Colonic mucosa (tissue), 4 donors: ENCODE results near the gene COPE. TPM values are rescaled to one million over a fixed set of nuclear protein-coding genes. Genes with fewer than 3 reads are reported as not detected.

Experiments used
- DNase-seq: peaks from one replicate; pipeline ENCODE4 v3.0.0-alpha.2; 2020
- H3K27ac ChIP-seq: fragments of 200-600 bp; one replicate; pipeline ENCODE4 v1.8.0; 2021
- H3K27me3 ChIP-seq: fragments of 200-600 bp; one replicate; pipeline ENCODE4 v1.8.0; 2021
- H3K36me3 ChIP-seq: fragments of 200-600 bp; one replicate; pipeline ENCODE4 v1.8.0; 2021
- H3K4me1 ChIP-seq: fragments of 200-600 bp; one replicate; pipeline ENCODE4 v1.8.0; 2021; ENCODE audit warnings: mild to moderate bottlenecking
- H3K4me3 ChIP-seq: fragments of 200-600 bp; one replicate; pipeline ENCODE4 v1.8.0; 2021
- H3K9ac ChIP-seq, 2 donors: one replicate each; pipeline ENCODE4 v1.7.0; 2013; ENCODE audit warnings: control low read depth in 2 of 2, low read depth in 2 of 2, low read length in 2 of 2
- H3K9me3 ChIP-seq: fragments of 200-600 bp; one replicate; pipeline ENCODE4 v1.8.0; 2021
- CTCF ChIP-seq: fragments of 200-600 bp; IDR thresholded peaks from one replicate; pipeline ENCODE4 v1.8.0; 2022; ENCODE audit warnings: antibody characterized with exemption, mild to moderate bottlenecking
- intact Hi-C: fragments of 100-400 bp; cut with DNase I; formaldehyde crosslinking; loops from one replicate; pipeline ENCODE4 v1.14.1; 2022
- total RNA-seq, 2 donors: library from RNA; stranded (reverse); fragmentation: NEBNext Ultra II Directional in 1 of 2; extraction: Animal tissue kit (Norgen Biotek cat#: 25700) in 1 of 2; gene quantifications; one replicate each; pipeline ENCODE4 v1.2.1, GENCODE V29; 2021
- donor health status: healthy.
- donor health status: DM: no; HTN: no; CAD: no.
- donor health status: DM: no; HTN: no; CAD: no.

The COPE gene
- total RNA-seq, 2 donors from 2014 or later = 218 to 295 TPM

GRCh38 chr19:18928018-18928805 lies 9.0 kb upstream of the COPE start:
- intact Hi-C loops = no loop called here
- Histone ChIP-seq H3K9ac (no peak overlapping the region), H3K27ac (no peak overlapping the region), H3K9me3 (no peaks in the 10 kb centered on the region), H3K4me1 (no peaks in the 10 kb centered on the region), H3K36me3 (no peaks in the 10 kb centered on the region), H3K4me3 (no peak overlapping the region), H3K27me3 (no peaks in the 10 kb centered on the region)
- DNase-seq = no peak
- TF ChIP-seq CTCF = no peak

GRCh38 chr19:18924684-18925213 lies 5.6 kb upstream of the COPE start:
- Histone ChIP-seq H3K27ac (no peak overlapping the region), H3K4me1 (peaks cover 5% of the 10 kb centered on the region), H3K9me3 (no peaks in the 10 kb centered on the region), H3K9ac (no peak overlapping the region), H3K4me3 (no peak overlapping the region), H3K27me3 (no peaks in the 10 kb centered on the region), H3K36me3 (no peaks in the 10 kb centered on the region)
- DNase-seq = no peak
- no peak for TF ChIP-seq CTCF
- intact Hi-C loops = no loop called here

- no peaks in the 10 kb centered on the region for H3K27me3 ChIP-seq
- no peak for DNase-seq
- H3K36me3 ChIP-seq = no peaks in the 10 kb centered on the region
- H3K9me3 ChIP-seq = no peaks in the 10 kb centered on the region
- H3K4me3 ChIP-seq = no peak overlapping the region
- intact Hi-C loops = no loop called here
- peaks cover 14% of the 10 kb centered on the region for H3K4me1 ChIP-seq
- H3K27ac ChIP-seq = no peak overlapping the region
- H3K9ac ChIP-seq = no peak overlapping the region
- no peak for TF ChIP-seq CTCF
Measured at GRCh38 chr19:18922228-18922985, 3.2 kb upstream of the COPE start.

GRCh38 chr19:18921593-18921992 lies 2.4 kb upstream of the COPE start:
- H3K36me3 ChIP-seq = no peaks in the 10 kb centered on the region

More at GRCh38 chr19:18921593-18921992, 2.4 kb upstream of the COPE start:
- H3K27me3 ChIP-seq = no peaks in the 10 kb centered on the region
- no peak overlapping the region for H3K4me3 ChIP-seq
- no peaks in the 10 kb centered on the region for H3K9me3 ChIP-seq
- no peak overlapping the region for H3K27ac ChIP-seq
- no peak overlapping the region for H3K9ac ChIP-seq
- intact Hi-C loops = no loop called here
- DNase-seq = no peak
- H3K4me1 ChIP-seq = peaks cover 14% of the 10 kb centered on the region
- TF ChIP-seq CTCF = no peak
